HG03460 (cell line): ENCODE measurements around the gene NTN1.
"Not testable (repeated sequence)": the region's sequence is repeated elsewhere in the genome, so short reads cannot be mapped to it uniquely, and the experiment has no call there.

Experiments
- ATAC-seq: cut with Tn5 transposase; IDR thresholded peaks from one replicate; pipeline ENCODE4 v1.9.1; 2021; ENCODE audit not compliant: unreplicated experiment

The NTN1 gene

GRCh38 chr17:9241774-9242496 is 220.6 kb downstream of the NTN1 start:
- no peak for ATAC-seq

GRCh38 chr17:9242497-9242881 is 221.2 kb downstream of the NTN1 start:
- ATAC-seq, result no peak

DNA sequence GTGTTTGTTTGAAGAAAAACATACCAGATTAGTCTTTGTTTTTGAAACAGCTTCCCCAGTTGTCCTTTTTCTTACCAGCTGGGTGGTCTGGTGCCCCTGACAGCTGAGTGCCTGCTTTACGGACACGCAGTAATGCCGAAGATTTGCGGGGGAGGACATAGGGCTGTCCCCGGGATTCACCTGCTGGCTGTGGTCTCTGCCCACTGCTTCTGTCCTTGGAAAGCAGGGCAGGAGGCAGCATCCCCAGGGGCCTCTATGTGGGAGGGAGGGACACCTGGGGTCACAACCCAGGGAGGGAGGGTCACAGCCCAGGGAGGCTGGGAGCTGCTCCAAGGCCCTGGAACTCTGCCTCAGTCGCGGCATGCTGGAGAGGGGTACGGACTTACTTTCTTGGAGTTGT is 221.7 kb downstream of the NTN1 start:
- ATAC-seq, result no peak

GRCh38 chr17:9244066-9245052 is 223.0 kb downstream of the NTN1 start:
- no peak for ATAC-seq

- ATAC-seq, result no peak
Observed at GRCh38 chr17:9247401-9247938, 226.2 kb downstream of the NTN1 start.

- ATAC-seq, result no peak
Observed at GRCh38 chr17:9249245-9249953, 228.1 kb downstream of the NTN1 start.

DNA sequence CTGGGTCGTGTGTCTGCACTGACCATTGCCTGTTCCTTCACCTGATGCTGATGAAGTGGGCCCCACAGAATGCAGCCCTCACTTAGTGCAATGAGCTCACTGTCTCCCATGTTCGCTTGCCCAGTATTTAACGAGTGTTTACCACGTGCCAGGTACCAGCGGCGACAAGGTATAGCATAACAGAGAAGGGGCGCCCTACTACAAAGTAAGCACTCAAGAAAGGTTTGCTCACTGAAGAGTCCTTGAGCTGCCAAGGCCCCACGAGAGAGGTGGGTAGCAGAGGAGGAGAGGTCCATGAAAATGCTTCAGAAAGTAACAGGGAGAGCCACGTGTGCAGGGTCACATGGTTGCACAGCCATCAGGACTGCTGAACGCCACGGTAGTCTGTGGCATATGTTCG is 230.0 kb downstream of the NTN1 start:
- no peak for ATAC-seq

DNA sequence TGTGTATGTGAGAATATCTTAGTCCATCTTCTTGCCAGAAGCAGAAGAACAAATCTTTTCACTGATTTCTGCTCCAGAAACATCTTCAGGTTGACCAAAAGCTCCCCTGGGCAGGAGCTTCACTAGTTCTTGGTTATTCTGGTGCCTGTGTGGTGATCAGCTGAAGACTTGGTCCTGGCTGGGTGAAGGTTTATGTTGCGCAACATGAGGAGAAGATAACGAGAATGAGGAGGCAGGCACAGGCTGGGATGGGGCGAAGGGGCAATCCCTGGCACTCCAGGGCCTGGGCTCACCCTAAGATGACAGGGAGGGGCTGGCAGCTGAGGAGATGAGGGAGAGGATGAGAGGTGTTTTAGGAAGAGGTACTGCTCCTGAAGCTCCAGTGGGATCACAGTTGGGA is 232.0 kb downstream of the NTN1 start:
- no peak for ATAC-seq

DNA sequence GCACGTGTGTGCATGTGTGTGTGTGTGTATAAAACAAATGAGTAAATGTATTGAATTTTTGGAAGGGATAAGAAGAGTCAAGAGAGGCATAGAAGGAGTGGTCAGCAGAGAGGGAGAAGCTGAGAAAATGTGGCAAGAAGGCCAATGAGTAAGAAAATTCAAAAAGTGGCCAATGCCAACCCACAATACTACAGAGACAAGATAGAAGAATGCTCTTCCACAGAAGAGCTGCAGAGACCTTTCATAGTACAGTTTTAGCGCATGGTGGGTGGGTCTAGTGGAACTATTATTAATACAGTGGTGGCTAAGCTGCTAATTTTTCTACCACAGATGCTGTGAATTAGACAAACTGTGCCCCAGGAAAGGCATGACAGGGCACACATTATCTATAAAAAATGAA is 233.5 kb downstream of the NTN1 start:
- no peak for ATAC-seq

- ATAC-seq, result no peak
Observed at GRCh38 chr17:9255833-9256232, 234.5 kb downstream of the NTN1 start.

GRCh38 chr17:9256361-9256750 is 235.0 kb downstream of the NTN1 start:
- no peak for ATAC-seq

- no peak for ATAC-seq
Observed at GRCh38 chr17:9256751-9257629, 235.7 kb downstream of the NTN1 start.

DNA sequence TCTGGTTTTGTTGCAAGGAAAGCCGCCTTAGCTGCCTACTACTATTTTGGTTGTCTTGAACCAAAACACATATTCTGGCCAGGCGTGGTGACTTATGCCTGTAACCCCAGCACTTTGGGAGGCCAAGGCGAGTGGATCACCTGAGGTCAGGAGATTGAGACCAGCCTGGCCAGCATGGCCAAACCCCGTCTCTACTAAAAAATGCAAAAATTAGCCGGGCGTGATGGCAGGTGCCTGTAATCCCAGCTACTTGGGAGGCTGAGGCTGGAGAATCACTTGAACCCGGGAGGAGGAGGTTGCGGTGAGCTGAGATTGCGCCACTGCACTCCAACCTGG is 236.3 kb downstream of the NTN1 start:
- ATAC-seq, result not testable (repeated sequence)

GRCh38 chr17:9258115-9259015 is 237.1 kb downstream of the NTN1 start:
- ATAC-seq, result no peak

- no peak for ATAC-seq
Observed at GRCh38 chr17:9259419-9259818, 238.1 kb downstream of the NTN1 start.

DNA sequence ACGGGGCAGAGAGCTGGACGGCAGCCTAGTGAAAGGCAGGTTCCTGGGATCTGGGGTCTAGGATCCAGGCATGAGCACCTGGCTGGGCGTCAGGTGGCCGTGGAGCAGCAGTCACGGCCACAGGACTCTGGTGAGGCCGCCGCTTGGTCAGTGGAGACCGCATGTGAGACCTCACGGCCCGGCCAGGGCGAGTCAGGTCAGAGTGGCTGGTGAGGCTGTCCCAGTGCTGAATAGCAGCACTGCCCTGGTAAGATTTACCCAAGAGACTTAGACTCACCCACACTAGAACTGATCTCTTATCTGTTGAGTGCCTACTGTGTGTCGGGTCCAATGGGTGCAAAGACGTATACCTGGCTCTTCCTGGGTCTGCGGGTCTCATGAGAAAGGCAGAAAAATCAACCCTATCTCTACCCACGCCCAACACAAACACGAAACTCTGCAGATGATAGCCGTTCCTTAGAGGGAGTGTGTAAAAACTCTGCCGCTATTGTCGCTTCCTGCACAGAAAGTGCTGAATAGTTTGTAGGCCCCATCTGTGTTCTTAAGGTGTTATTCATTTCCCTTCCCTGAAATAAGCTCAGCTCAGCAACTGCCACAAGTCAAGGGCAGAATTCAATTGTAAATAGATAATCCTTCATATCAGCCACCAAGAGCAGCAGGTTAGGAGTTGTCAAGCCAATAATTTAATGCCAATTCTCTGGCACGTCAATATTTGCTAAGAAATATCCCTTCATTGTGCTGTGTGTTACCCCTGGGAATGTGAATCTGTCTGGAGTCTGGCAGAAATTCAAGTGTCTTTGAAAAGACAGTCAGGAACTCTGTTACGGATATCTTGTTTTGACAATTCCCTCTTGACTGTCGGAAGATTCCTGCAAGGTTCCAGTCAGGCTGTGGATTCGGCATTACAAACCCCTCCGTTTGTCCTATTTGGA is 240.0 kb downstream of the NTN1 start:
- no peak for ATAC-seq

GRCh38 chr17:9266031-9266680 is 244.8 kb downstream of the NTN1 start:
- no peak for ATAC-seq

DNA sequence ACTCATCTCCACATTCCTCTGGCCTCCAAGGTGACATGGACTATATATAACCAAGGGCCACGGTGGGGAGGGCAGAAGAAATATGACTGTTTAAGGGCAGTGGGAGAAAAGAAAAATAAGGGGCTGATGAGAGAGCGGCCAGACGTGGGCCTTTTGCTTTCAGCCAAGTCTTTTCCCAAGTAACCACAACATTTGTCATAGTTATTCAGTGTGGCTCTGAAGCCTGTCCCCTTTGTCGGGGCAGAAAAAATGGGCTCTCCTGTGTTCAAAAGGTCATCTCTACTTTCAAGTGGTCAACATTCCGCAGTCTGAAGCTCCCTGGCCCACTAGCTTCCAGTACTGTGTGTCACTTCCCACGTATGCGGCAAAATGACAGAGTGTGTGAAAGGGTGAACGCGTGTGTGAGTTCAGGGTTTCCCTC is 245.4 kb downstream of the NTN1 start:
- no peak for ATAC-seq
